ENCODE data around the gene LMX1B.

LMX1B gene

DNA sequence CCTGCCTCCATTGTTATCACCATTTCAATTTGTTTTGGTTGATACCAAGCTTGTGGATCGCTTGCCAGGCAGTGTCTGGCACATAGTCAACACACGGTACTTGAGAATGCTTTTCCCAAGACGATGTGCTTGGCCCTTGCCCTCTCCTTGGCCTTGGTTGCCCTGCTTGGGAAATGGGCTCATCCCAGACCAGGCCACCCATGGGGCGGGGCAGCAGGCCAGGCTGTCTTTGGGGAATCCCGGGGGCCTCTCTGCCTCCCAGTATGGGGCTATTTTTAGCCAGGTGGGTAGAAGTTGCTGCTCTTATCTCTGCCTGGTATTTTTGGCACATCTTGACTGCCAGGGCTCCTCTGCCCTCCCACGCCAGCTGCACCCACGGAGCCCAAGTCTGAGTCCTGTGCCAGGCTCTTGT lies 49.9 kb downstream of the LMX1B start:
- FAIRE-seq: no peak

DNA sequence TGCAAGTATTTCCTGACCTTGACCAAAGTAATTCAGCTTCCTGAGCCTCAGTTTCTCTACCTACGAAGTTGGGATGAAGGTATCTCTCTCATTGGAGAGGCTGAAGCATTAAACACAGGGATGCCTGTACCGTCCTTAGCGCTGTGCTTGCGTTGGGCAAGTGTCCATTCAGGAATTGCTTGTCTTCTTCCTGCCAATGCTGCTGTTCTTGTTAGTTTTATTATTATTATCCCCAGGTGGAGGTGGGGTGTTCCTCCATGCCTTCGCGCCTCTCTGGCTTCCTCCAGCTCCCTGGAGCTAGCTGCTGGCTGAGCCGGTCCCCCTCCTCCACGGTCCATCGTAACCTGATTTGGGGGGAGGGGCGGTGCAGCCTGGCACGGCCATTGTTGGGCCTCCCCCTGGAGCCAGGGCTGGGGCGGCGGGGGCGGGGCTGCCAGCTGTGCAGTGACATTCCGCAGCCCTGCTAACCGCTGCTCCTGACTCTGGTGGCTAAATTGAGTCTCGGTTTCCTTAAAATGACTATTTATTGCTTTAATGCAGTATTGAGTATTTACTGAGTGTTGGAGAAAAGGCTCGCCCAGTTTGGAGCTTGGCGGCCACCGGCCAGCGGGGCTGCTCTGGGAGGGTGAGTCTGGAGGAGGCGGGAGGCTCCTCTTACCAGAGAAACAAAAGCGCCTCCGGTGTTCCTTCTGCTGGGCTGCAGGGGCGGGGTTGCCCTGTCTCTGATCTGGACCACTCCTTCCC lies 51.3 kb downstream of the LMX1B start:
- FAIRE-seq: no peak

DNA sequence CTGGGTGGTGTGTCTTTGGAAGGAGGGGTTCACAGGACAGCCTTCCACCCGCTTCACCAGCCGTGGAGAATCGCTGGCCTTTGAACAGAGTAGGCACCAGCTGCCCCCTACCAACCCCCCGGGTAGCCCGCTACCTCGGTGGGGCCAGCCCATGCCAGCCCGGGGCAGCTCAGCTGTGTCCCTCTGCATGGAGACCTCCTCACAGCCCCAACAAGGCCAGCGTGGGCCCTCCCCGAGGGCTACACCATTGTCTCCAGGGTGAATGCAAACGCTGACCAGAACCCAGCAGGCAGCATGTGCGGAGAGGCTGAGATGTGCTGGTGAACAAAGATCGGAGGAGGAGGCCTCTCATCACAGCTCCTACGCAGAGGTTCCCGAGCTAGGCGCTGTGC lies 51.9 kb downstream of the LMX1B start:
- no peak for FAIRE-seq

DNA sequence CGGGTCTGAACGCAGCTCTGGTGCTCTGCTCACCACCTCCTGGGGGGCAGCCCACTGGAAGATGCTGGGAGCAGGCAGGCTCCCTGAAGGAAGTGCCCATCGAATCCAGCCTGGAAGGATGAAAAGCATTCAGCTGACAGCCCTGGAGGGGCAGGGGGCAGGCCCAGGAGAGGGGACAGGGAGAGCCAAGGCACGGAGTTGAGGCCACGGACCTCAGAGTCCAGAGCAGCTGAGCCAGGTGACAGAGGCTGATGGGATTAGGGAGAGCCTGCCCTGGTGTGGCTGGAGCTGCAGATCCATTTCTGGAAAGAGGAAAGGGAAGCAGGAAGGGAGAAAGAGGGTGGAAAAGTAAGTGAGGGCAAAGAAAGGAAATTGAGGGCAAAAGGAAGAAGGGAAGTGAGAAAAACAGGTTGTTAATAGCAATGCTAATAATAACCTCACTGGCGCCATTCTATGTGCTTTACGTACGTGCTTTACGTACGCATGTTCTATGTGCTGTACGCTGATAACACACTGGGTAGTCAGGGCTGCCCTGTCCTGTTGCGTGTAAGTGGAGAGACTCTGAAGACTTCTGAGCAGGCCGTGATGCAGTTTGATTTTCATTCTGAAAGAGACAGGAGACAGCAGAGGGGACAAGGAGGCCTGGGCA lies 52.6 kb downstream of the LMX1B start:
- FAIRE-seq: no peak

DNA sequence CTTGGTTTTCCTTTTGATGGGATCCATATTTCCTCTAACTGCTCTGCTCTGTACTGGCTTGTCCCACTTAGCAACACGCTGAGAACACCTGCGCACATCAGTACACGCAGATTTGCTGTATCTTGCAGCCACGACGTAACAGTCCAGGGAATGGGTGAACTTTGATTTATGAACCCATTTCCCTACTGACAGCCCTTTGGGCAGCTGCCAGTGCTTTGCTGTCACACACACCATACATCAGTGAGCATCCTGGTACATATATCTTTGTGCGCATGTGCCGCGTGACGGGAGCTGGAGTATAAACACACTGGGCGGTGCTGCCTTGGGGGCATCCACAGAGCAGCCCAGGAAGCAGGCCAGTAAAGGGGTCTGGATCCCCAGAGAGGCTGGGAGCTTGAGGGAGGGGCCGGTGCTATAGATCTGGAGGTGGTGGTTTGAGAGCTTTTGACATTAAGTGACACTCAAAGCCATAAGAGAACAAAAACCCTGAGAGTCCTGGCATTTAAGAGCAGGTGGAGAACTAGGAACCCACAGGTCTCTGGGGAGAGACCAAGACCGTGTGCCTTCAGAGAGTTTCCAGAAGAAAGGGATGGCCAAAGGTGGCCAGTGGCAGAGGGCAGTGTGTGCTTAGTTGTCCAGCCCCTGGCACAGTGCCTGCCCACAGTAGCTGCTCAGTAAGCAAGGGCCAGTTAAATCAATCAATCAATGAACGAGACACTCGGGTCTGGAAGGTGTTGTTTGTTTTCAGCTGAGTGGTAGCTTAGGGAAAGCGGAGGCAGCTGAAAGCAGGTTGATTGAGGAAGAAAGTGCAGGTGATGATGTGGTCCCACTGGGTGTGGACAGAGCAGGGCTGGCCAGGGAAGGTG lies 53.7 kb downstream of the LMX1B start:
- no peak for FAIRE-seq

DNA sequence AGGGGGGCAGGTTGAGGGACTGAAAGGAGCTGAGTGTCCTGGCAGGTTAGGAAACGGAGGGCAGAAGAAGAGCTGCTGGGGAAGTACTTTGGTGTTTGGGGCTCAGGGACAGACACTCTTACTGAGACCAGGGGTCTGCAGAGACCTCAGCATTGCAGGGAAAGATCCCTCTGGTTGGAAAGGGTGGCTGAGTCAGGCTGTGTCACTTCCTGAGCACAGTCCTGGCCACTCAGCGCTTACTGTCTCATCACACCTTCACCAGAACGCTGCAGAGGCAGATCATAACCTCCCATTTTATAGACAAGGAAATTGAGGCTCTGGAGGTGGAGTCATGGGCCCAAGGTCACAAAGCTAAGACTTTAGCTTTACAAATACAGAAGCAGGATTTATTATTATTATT lies 54.3 kb downstream of the LMX1B start:
- FAIRE-seq: no peak

DNA sequence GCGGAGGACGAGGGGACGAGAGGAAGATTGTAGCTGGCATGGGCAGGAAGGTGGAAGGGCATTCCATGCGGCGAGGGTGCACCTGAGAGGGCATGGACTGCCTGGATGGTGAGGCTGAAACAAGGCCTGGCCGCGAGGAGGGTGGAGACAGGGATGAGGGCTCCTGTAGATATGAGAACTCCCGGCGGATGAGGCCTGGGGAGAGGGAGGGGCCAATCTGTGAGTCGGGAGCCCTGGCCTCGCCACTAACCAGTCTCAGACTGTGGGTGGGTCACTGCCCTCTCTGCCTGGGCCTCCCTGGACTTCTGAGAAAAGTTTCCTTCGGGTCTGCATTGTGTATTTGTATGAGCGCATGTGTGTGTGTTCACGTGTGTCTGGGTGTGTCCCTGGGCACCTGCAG lies 55.4 kb downstream of the LMX1B start:
- FAIRE-seq: no peak

DNA sequence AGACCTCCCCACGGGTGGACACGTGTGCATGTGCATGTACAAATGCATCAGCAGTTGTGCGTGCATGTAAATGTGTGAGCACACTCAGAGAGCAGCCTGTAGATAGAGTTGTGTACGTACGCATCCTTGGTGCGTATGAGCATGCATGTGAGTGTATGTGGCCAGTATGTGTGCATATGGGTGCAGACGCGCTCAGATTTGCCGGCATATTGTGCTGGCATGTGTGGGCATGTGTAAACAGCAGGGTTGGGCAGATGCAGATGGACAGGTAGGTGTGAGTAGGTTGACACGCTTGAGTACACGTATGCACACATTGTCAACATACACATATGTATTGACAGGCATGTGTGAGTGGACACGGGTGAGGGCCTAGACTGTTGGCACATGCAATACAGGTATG lies 56.5 kb downstream of the LMX1B start:
- FAIRE-seq: no peak

DNA sequence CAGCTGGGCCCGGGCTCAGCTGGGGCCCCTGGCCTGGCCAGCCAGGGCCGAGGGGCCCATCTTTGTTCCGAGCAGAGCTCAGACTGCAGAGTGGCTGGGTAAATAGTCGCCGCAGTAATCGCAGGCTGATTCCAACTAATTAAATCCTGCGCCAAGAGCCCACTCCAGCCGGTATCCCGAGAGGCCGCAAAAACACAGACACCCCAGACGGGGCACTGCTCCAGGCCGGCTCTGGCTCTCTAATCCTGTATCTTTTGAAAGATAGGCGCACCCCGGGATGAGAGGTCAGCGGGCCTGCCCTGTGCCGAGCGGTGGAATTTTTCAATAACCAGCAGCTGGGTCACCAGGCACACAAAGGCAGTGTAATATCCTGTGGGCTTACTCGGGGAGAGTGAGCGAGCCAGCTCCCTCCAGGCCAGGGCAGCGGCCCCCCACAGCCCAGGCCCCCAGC lies 57.7 kb downstream of the LMX1B start:
- peak; percentile 98 for FAIRE-seq

DNA sequence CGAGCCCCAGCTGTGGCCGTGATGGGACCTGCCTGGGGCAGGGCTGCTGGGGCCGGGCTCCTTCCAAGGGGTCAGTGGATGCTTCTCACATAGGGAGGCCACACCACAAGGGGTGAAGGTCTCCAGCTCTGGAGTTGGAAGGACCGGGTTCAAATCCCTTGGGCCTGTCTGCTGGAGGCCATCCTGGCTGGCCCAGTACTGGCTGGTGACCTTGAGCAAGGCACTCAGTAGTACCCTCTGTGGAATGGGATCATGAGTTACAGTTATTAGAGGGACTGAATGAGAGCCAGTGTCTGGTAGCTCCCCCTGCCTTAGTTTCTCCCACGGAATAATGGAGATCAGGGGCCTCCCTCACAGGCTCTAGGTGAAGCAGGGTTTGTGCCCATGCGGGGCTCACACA lies 58.3 kb downstream of the LMX1B start:
- FAIRE-seq: no peak

DNA sequence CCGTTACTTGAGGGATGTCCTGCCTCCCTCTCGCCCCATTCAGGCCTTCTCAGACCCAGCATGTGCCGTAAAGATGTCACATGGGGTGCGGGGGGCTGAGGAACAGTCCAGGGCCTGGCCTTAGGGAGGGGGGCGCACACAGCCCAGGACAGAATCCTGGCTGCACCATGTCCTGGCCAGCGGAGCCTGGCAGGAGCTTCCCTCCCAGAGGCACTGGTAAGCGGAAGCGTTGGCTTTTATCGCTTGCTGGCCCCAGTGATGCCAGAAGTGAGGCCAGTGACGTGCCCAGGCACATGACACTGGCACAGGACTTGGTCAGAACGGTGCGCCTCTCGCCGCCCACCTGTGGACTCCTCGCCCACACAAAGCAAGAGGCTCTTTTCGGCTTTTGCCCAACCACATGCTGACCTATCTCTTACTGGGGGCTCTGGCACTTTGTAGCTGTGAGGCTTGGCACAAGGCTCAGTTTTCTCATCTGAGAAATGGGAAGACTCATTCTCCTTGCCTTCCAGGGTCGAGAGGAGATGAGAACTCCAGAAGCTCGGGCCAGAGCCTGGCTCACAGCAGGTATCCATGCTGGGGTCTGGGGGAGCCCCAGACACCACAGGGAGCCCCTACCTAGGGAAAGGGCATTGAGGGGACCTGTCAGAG lies 59.0 kb downstream of the LMX1B start:
- no peak for FAIRE-seq

DNA sequence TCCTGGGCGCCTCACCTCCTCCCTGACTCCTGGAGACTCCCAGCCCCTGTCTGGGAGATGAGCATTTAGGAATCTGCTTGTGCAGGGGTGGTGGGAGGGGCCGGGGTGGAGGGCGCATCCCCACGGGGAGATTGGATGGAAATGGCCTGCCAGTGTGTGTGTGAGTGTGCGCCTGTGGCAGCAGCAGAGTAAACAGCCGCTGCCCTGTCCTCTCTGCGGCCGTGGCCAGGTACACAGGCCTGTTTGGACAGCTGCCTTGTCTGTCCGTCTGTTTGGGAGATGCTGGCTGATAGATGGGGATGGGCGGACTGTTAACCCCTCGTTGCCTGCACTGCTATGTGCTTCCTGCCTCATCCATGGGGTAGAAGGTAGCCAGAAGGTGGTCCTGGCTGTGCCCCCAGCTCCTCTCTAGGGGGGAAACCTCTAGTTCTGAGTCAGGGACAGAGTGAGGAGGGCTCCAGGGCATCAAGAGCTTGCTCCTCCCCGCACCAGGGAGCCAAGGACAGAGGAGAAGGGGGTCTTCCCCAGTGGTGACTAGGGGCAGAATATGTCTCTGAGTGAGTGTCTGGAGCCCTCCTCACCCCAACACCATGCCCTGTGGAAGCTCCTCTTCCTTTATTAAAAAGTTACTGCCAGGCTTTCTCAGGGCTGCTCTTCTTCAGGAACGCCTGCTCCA lies 60.1 kb downstream of the LMX1B start:
- FAIRE-seq: no peak

DNA sequence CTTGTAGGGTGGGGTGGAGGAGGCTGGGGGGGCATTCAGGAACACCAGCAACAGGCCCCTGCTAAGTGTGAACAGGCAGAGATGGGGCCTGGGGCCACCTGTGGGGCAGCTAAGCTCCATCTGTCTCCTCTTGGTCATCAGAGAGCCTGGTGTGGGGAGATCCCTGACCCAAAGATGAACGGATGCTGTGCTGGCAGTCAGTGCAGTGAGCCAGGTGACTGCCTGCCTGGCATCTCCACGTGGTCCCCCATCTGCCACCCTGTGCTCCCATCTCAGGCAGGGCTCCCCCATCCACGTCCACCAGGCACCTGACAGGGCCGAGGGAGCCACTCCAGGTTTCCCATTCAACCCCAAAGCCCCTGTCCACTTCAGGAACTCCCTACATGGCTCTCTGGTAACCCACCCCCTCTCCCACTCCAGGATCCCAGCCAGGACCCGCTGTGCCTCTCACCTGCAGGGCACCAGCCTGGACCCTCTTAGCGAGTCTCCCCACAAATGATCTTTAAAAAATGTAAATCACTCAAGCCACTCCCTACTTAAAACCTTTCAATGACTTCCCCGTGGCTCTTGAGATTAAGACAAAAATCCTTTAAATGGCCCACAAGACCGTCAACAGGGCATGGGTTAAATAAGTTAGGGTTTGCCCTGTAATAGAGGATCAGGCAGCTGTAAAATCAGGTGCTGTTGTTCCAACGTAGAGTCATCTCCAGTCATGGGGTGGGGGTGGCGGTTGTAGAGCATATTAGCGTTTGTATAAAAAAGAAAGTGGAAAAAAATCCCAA lies 60.8 kb downstream of the LMX1B start:
- FAIRE-seq: peak; percentile 96

DNA sequence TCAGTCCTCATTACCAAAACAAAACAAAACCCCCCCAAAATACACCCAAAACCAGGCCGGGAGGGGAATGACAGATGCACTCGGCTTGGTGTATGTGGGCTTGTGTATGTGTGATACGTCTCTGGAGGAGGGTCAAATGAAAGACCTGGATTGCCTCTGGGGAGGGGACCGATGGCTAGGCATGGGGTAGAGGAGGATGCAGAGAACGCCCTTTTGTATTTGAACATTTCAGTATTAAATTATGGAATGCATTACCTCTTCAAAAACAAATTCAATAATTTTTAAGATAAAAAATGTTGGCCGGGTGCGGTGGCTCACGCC lies 61.4 kb downstream of the LMX1B start:
- no peak for FAIRE-seq

DNA sequence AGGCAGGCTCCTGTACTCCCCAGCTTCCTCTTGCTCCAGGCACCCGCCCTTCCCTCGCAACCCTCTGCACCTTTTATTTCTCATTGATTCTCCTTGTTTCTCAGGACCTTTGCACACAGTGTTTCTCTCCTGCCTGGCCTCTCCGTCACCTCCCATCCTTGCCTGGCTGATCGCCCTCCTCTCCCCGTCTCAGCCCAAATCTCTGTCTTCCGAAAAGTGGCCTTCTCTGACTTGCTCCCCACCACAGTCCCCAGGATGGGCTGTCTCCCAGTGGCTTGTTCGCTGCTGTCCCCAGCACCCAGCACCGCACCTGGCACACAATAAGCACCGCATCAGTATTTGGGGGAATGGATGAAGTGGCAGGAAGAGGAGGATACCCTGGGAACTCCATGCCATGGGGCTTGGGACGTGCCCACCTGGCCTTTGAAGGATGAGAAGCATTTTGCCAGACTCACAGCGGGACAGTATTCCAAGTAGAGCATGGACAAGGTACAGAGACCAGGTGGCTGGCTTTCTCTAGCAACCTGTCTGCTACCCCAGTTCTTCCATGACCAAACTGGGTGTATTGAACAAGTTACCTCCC lies 62.5 kb downstream of the LMX1B start:
- no peak for FAIRE-seq

DNA sequence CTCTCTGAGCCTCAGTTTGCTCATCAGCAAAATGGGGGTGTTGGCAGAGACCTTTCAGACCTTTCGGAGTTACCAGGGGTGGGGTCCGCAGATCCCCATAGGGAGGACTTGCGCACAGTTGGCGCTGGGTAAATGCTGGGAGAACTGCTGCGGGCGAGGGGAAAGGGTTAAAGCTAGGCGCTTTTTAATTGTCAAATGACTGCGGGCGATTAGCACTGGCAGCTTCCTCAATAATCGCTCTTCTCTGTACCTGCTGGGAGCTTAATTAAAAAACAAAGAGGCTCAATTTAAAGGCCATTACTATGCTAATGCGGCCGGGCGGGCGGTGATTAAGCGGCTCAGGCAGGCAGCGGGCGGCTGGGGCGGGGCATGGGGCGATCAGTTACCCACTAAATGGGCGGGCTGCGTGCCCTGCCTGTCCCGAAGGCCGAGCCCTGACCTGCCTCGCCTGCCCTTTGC lies 63.0 kb downstream of the LMX1B start:
- peak; percentile 90 for FAIRE-seq

DNA sequence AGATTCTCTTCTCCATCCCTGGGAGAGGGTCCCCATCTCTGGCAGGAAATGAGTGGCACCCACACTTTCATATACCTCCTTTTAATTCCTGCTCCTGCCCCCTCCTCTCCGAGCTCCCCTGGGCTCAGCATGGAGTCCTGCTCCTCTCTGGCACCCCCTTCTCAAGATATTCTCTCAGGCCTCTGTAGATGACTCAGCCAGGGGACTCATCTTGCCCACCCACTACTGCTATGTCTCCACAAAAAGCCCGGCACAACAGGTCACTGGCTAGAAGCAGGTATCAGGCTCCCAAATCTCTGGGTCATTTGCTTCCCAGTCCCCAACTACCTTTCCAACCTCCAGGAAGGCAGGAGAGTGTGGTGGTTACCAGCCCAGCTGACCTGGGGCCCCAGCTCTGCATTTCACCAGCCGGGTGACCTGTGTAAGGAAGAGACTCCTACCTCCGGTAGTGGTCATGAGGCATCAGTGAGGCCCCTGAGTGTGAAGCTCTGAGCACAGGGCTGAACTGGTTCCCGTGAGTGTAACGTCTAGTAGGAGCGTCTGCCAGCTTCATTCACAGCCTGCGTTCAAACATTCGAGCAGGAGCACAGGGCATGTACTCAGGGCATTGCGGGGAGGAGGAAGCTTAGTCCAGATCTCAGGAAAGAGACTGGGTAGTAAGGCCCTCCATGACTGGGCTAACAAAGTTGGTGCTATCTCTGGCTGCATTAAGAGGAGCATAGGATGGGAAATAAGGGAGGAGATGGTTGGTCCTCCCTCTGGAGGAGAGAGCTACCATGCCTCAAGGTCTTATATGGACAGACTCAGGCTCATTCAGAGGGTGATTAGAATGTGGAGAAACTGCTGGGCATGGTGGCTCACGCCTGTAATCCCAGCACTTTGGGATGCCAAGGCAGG lies 63.7 kb downstream of the LMX1B start:
- FAIRE-seq: no peak

DNA sequence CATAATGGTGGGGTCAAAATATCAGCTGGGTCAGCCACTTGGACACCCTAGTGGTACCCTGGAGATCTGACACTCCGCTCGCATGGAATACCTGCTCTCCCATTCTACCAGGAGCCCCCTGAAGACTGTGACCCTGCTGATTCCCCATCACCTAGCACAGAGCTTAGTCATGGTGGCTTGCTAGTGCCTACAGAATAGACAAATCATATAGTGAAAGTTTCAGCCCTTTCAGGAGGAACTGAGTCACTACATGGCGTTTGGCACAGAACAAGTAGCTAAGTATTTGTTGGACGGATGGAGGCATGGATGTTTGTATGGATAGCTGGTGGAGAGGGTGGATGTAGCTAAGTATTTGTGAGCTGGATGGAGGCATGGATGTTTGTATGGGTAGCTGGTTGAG lies 65.3 kb downstream of the LMX1B start:
- FAIRE-seq: no peak

DNA sequence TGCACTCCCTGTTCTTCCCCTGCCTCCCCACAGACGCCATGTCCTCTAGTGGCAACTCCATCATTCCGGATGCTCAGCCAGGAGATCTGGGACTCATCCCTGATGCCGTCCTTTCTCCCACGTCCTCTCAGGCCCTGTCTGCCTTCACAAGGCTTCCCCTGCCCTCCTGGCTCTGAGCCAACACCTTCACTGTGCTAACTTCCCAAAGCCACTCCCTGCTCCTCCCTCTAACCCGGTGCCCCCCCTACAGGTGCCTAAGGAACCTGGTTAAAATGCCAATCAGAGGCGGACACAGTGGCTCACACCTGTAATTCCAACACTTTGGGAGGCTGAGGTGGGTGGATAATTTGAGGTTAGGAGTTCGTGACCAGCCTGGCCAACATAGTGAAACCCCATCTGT lies 67.6 kb downstream of the LMX1B start:
- FAIRE-seq: no peak

DNA sequence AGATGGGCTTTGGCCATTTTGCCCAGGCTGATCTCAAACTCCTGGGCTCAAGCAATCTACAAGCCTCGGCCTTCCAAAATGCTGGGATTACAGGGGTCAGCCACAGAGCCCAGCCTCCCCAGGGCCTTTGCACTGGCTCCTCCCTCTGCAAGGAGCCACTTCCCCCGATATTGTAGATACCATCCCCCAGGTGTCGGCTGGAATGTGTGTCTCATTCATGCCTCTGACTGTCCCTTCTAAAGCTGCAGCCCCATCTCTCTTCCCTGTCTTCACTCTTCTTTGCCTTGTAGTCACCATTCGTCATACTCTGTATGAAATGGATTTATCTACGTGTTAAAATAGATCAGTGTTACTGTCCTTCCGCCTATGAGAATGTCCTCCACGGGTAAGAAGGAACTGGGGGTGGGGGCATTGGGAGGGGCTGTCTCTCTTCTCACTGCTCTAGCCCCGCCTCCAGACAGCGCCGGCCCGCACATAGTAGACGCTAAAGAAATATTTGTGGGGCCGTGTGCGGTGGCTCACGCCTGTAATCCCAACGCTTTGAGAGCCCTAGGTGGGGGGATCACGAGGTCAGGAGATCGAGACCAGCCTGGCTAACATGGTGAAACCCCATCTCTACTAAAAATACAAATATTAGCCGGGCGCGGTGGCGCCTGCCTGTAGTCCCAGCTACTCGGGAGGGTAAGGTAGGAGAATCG lies 68.5 kb downstream of the LMX1B start:
- FAIRE-seq: no peak
